ENCODE results near the gene UNKL. TPM values are rescaled to one million over a fixed set of nuclear protein-coding genes. Genes with fewer than 3 reads are reported as not detected.

Gene UNKL
- total and polyA plus RNA-seq, 2 of the 8 experiments (the other 6 are each of a cell fraction or from before 2014, with no cell fraction given), result 25.1 to 31.8 TPM

GRCh38 chr16:1434644-1435592 is 20.4 kb upstream of the UNKL start:
- FAIRE-seq, result no peak
- no peak overlapping the region for H3K4me3 ChIP-seq (ENCODE audit: extremely low read depth in 1 of 4, insufficient read depth in 2 of 4, low read depth in 3 of 4, low read length in 4 of 4)
- TF ChIP-seq NRF1 (IDR thresholded peaks at IDR 0.05; ENCODE audit: low read depth, low read length) (no peak), SP4 (IDR thresholded peaks at IDR 0.05; ENCODE audit: low read length) (no peak), MAFK (IDR thresholded peaks at IDR 0.05; ENCODE audit: low read depth, low read length) (no peak), CTBP2 (IDR thresholded peaks at IDR 0.05; ENCODE audit: borderline replicate concordance, insufficient read depth, insufficient read length, low read length) (no peak), CREB1 (IDR thresholded peaks at IDR 0.05) (no peak), GTF2F1 (IDR thresholded peaks at IDR 0.05; ENCODE audit: borderline replicate concordance, low read depth, low read length) (no peak), RXRA (IDR thresholded peaks at IDR 0.05; ENCODE audit: insufficient read depth, low read depth, low read length) (no peak), RAD21 (IDR thresholded peaks at IDR 0.05 in 1 of 2, conservative IDR thresholded peaks at IDR 0.05 in 1 of 2; ENCODE audit: low read depth in 2 of 2, low read length in 2 of 2) (no peak)
- TF ChIP-seq, protein P1, sequence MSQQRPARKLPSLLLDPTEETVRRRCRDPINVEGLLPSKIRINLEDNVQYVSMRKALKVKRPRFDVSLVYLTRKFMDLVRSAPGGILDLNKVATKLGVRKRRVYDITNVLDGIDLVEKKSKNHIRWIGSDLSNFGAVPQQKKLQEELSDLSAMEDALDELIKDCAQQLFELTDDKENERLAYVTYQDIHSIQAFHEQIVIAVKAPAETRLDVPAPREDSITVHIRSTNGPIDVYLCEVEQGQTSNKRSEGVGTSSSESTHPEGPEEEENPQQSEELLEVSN (IDR thresholded peaks at IDR 0.05), result no peak

More at GRCh38 chr16:1434644-1435592, 20.4 kb upstream of the UNKL start:
- H3K4me1 ChIP-seq (replicated peaks in 1 of 4; ENCODE audit: control insufficient read depth in 3 of 4, insufficient read depth in 4 of 4, low read length in 3 of 4), result no peaks in the 10 kb centered on the region; a peak in 1 of 7 replicates
- H4K8ac ChIP-seq (ENCODE audit: extremely low read depth, insufficient read depth, low read length), result peak overlapping the region; percentile 51; the same call in 1 of the 2 replicates
- no peak overlapping the region for H2BK120ac ChIP-seq (replicated peaks; ENCODE audit: low read depth, low read length)
- no peak overlapping the region for H3K9ac ChIP-seq (replicated peaks in 1 of 4; ENCODE audit: extremely low read depth in 1 of 4, low read depth in 3 of 4, low read length in 3 of 4)
- H3K9me3 ChIP-seq (ENCODE audit: insufficient read depth in 2 of 2, low read depth in 1 of 2, low read length in 1 of 2), result no peaks in the 10 kb centered on the region
- no peaks in the 10 kb centered on the region for H3K36me3 ChIP-seq (ENCODE audit: control insufficient read depth in 2 of 4, insufficient read depth in 4 of 4, low read length in 3 of 4)
- no peak overlapping the region for H3K23ac ChIP-seq (ENCODE audit: insufficient read length)
- no peak overlapping the region for H3K56ac ChIP-seq (replicated peaks; ENCODE audit: insufficient read length, low read depth, low read length)
- H3K14ac ChIP-seq (ENCODE audit: insufficient read length), result no peak overlapping the region
- no peak overlapping the region for H3K18ac ChIP-seq (ENCODE audit: extremely low read depth, low read length)
- no peak overlapping the region for H2BK12ac ChIP-seq (ENCODE audit: low read depth, low read length)
- H3K79me2 ChIP-seq (ENCODE audit: control insufficient read depth in 1 of 2, insufficient read depth in 2 of 2, low read length in 2 of 2), result no peaks in the 10 kb centered on the region
- no peak overlapping the region for H4K91ac ChIP-seq (replicated peaks; ENCODE audit: insufficient read length, low read length)
- ChIA-PET POLR2A (ENCODE audit: partially characterized antibody) (interaction anchor here (0.6 to 2.4 kb wide), 9 partner anchors 9 to 103 kb away, joined by 3 to 7 read pairs (median 3); partner anchors contain the start of genes CCDC154 and UQCC4), CTCF (ENCODE audit: partially characterized antibody) (interaction anchor here (0.9 to 1.8 kb wide), 7 partner anchors 9 to 135 kb away, joined by 3 to 6 read pairs (median 3); no protein-coding TSS in a partner anchor)
- H3K4ac ChIP-seq (replicated peaks; ENCODE audit: insufficient read length, low read depth, low read length), result no peak overlapping the region
- no peaks in the 10 kb centered on the region for H3K79me1 ChIP-seq (ENCODE audit: low read depth, low read length)
- H3K23me2 ChIP-seq (ENCODE audit: low read depth, low read length), result no peaks in the 10 kb centered on the region
- 94% methylated on average over 33 of the region's 40 CpGs; no CpG with 5 or more reads in 1 of the 2 experiments for WGBS, 2 experiments (ENCODE audit: extremely low coverage in 1 of 2, insufficient coverage in 1 of 2, insufficient read length in 1 of 2, insufficient replicate concordance in 2 of 2, low coverage in 1 of 2, low lambda C conversion rate in 2 of 2, missing lambda C conversion rate in 1 of 2)
- H3K27me3 ChIP-seq (replicated peaks in 1 of 4; ENCODE audit: control insufficient read depth in 3 of 4, extremely low read depth in 1 of 4, insufficient read depth in 3 of 4, low read length in 3 of 4), result no peaks in the 10 kb centered on the region
- no peak for DNase-seq (ENCODE audit: low read depth in 1 of 2, low spot score in 2 of 2)
- H2BK5ac ChIP-seq (ENCODE audit: low read depth, low read length), result no peak overlapping the region
- H3K27ac ChIP-seq (ENCODE audit: low read depth, low read length), result no peak overlapping the region
- H2BK20ac ChIP-seq (ENCODE audit: low read length), result no peak overlapping the region
- H3K4me2 ChIP-seq (ENCODE audit: insufficient read depth in 1 of 2, low read depth in 2 of 2, low read length in 2 of 2), result no peak overlapping the region
- no peak overlapping the region for H2AFZ ChIP-seq (ENCODE audit: low read length)
- H2BK15ac ChIP-seq (ENCODE audit: low read length), result no peak overlapping the region
- no peaks in the 10 kb centered on the region for H4K20me1 ChIP-seq (replicated peaks in 1 of 2; ENCODE audit: control insufficient read depth in 1 of 2, insufficient read depth in 2 of 2, low read length in 2 of 2)
- no peak overlapping the region for H2AK5ac ChIP-seq (ENCODE audit: low read depth, low read length)
- H4K5ac ChIP-seq (ENCODE audit: insufficient read length, low read depth, low read length), result no peak overlapping the region
